ENCODE results near the gene ALKBH6.

GRCh38 chr19:35987571-35987896, 26.5 kb downstream of the ALKBH6 start:
- TF ChIP-seq GATA2 (IDR thresholded peaks at IDR 0.05; ENCODE audit: low read depth, low read length) (no peak), GATA3 (IDR thresholded peaks at IDR 0.05; ENCODE audit: low read depth, low read length) (no peak)

Data from SH-SY5Y (cell line).